Activated naive CD8-positive, alpha-beta T cell treated with anti-CD3 and anti-CD28 coated beads, Interleukin-2, amount 10 ng/mL, durations not matched to agents 7 days and 5 days (primary cell): ENCODE results near the gene LPAR5. TPM values are rescaled to one million over a fixed set of nuclear protein-coding genes. Genes with fewer than 3 reads are reported as not detected.

Source experiments
- ATAC-seq: fragments of 150-1000 bp; cut with Tn5 transposase; one replicate; pipeline ENCODE4 v1.10.0; 2021; ENCODE audit warnings: low read depth, moderate library complexity
- POLR2A ChIA-PET: fragments of 350-600 bp; sonication (Branson Sonifier 250); formaldehyde crosslinking; loops from one replicate; lab custom pipeline; 2021; ENCODE audit warnings: antibody characterized with exemption; lab: Charles Lee
- DNase-seq: peaks from one replicate; pipeline ENCODE4 v3.0.0; 2021
- H3K27ac Mint-ChIP-seq: one replicate; pipeline ENCODE4 v1.8.0; 2022; ENCODE audit warnings: mild to moderate bottlenecking, mixed read lengths
- H3K27me3 Mint-ChIP-seq: one replicate; pipeline ENCODE4 v1.8.0; 2022; ENCODE audit warnings: mild to moderate bottlenecking, moderate library complexity, mixed read lengths
- H3K36me3 Mint-ChIP-seq: one replicate; pipeline ENCODE4 v1.8.0; 2021; ENCODE audit warnings: mild to moderate bottlenecking, mixed read lengths
- H3K4me1 Mint-ChIP-seq: one replicate; pipeline ENCODE4 v1.8.0; 2021; ENCODE audit warnings: mixed read lengths
- H3K4me3 Mint-ChIP-seq: one replicate; pipeline ENCODE4 v1.8.0; 2022; ENCODE audit warnings: mild to moderate bottlenecking, moderate library complexity, mixed read lengths
- H3K9me3 Mint-ChIP-seq: one replicate; pipeline ENCODE4 v1.8.0; 2021; ENCODE audit warnings: mixed read lengths
- total RNA-seq, 2 experiments: library from RNA; stranded (reverse); gene quantifications; one replicate each; pipeline ENCODE4 v1.2.3, GENCODE V29; 2021

LPAR5 gene
- total RNA-seq, 2 experiments from 2014 or later: 19.4 to 20.9 TPM

- Mint-ChIP-seq H3K9me3 (peaks cover 3% of the 10 kb centered on the region), H3K27me3 (no peaks in the 10 kb centered on the region), H3K4me3 (no peak overlapping the region), H3K4me1 (peaks cover 13% of the 10 kb centered on the region), H3K27ac (no peak overlapping the region), H3K36me3 (peaks cover 34% of the 10 kb centered on the region)
- DNase-seq (no peak), ATAC-seq (no peak)
- POLR2A ChIA-PET: no interaction called here
Observed at GRCh38 chr12:6650832-6651231, 15.1 kb upstream of the LPAR5 start.

- POLR2A ChIA-PET: interaction anchor here (0.5 to 2.0 kb wide), 3 partner anchors 12 to 19 kb away, joined by 3 to 10 read pairs (median 3); partner anchors contain the start of gene LPAR5
- Mint-ChIP-seq H3K27me3 (no peaks in the 10 kb centered on the region), H3K4me3 (peak within 1 kb of the TSS; percentile 74), H3K4me1 (peaks cover 17% of the 10 kb centered on the region), H3K36me3 (peaks cover 45% of the 10 kb centered on the region), H3K9me3 (peaks cover 17% of the 10 kb centered on the region), H3K27ac (peak within 1 kb of the TSS; percentile 64)
- DNase-seq (peak; percentile 64), ATAC-seq (peak; percentile 69)
Observed at GRCh38 chr12:6647083-6647604, 11.4 kb upstream of the LPAR5 start, which contains the start of gene ACRBP. Gene ACRBP, minus strand, starts transcription at chr12:6647432. Its CDS starts 66 bp downstream, at chr12:6647366.

DNA sequence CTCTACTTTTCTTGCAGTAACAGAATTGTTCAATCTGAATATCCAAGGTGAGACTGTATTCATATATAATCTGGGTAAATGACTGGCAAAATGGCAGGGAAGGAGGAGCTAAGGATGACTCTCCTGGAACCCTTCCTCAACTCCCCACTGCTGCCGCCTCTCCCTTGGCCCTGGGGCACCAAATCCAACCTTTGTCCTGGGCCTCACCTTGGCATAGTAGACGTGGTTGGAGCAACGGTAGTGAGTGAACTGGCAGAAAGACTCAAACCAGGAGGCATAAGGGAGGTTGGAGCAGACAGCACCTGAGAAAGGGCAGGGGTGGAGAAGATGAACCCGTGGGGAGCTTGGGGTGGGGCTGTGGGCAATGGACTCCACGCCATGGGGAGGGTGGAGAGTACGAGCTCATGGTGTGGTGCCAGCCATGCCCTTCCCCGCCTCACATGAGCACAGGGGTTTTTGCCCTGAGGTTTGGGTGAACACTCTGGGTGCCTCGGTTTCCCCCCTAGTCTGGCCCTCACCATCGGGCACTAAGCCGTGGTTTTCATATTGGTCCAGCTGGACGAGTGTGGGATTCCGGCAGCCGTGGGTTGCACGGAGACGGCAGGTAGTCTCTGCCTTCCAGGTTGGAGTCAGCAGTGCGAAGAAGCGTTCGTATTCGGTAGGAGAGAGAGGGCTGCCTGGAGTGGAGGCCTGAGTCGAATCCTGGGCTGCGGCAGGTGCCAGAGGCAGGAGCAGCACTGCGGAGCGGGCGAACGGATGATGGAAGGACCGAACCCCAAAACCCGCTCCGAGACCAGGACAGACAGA, 10.7 kb upstream of the LPAR5 start:
- Mint-ChIP-seq H3K9me3 (peaks cover 20% of the 10 kb centered on the region), H3K36me3 (peaks cover 47% of the 10 kb centered on the region), H3K4me3 (peak overlapping the region; percentile 74), H3K27me3 (peaks cover 3% of the 10 kb centered on the region), H3K4me1 (peaks cover 17% of the 10 kb centered on the region), H3K27ac (peak overlapping the region; percentile 64)
- DNase-seq (no peak), ATAC-seq (no peak)
- POLR2A ChIA-PET: interaction anchor here (0.5 to 2.0 kb wide), 3 partner anchors 11 to 19 kb away, joined by 3 to 10 read pairs (median 3); partner anchors contain the start of gene LPAR5

DNA sequence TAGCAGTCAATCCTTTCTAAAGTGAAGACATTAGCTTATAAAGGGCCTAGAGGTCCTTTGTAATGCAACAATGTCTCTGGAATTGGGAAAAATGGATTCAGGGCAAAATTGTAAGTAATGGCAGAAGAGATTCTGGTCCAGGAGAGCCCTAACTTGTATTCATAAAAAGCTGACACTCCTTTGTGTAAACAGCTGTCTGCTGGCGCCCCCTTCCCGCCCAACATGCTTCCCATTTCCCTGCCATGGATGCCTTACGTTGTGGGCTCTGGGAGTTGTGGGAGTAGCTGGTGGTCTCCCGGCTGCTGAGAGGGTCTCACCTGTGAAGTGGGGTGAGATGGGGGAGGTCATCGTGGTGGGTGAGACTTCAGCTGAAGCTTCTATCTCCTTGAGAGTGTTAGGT, 9.1 kb upstream of the LPAR5 start:
- POLR2A ChIA-PET: interaction anchor here (1.1 to 1.8 kb wide), 3 partner anchors 10 to 79 kb away, joined by 3 to 5 read pairs (median 4); partner anchors contain the start of genes COPS7A and LPAR5
- H3K4me1 Mint-ChIP-seq: peaks cover 17% of the 10 kb centered on the region
- DNase-seq: no peak
- peaks cover 3% of the 10 kb centered on the region for H3K27me3 Mint-ChIP-seq
- no peak overlapping the region for H3K27ac Mint-ChIP-seq
- H3K4me3 Mint-ChIP-seq: no peak overlapping the region
- peaks cover 45% of the 10 kb centered on the region for H3K36me3 Mint-ChIP-seq
- H3K9me3 Mint-ChIP-seq: peaks cover 20% of the 10 kb centered on the region
- no peak for ATAC-seq

- peaks cover 20% of the 10 kb centered on the region for H3K4me1 Mint-ChIP-seq
- H3K9me3 Mint-ChIP-seq: peaks cover 20% of the 10 kb centered on the region
- ATAC-seq (no peak), DNase-seq (no peak)
- no peak overlapping the region for H3K27ac Mint-ChIP-seq
- POLR2A ChIA-PET: interaction anchor here (1.1 to 1.8 kb wide), 3 partner anchors 9 to 80 kb away, joined by 3 to 5 read pairs (median 4); partner anchors contain the start of genes COPS7A and LPAR5
- no peak overlapping the region for H3K4me3 Mint-ChIP-seq
- H3K36me3 Mint-ChIP-seq: peaks cover 45% of the 10 kb centered on the region
- H3K27me3 Mint-ChIP-seq: peaks cover 3% of the 10 kb centered on the region
Observed at GRCh38 chr12:6644257-6644596, 8.5 kb upstream of the LPAR5 start.

GRCh38 chr12:6643569-6644256, 8.0 kb upstream of the LPAR5 start:
- peaks cover 3% of the 10 kb centered on the region for H3K27me3 Mint-ChIP-seq
- no peak for ATAC-seq
- H3K27ac Mint-ChIP-seq: no peak overlapping the region
- POLR2A ChIA-PET: interaction anchor here (1.7 to 1.8 kb wide), 2 partner anchors 8 to 12 kb away, joined by 4 to 5 read pairs; partner anchors contain the start of gene LPAR5
- H3K9me3 Mint-ChIP-seq: peaks cover 20% of the 10 kb centered on the region
- H3K4me1 Mint-ChIP-seq: peaks cover 20% of the 10 kb centered on the region
- no peak for DNase-seq
- H3K4me3 Mint-ChIP-seq: no peak overlapping the region
- H3K36me3 Mint-ChIP-seq: peaks cover 45% of the 10 kb centered on the region

GRCh38 chr12:6641131-6641530, 5.4 kb upstream of the LPAR5 start:
- Mint-ChIP-seq H3K4me1 (peaks cover 14% of the 10 kb centered on the region), H3K4me3 (no peak overlapping the region), H3K27me3 (peaks cover 3% of the 10 kb centered on the region), H3K36me3 (peaks cover 28% of the 10 kb centered on the region), H3K27ac (no peak overlapping the region), H3K9me3 (peaks cover 17% of the 10 kb centered on the region)
- POLR2A ChIA-PET: no interaction called here
- DNase-seq (no peak), ATAC-seq (no peak)

DNA sequence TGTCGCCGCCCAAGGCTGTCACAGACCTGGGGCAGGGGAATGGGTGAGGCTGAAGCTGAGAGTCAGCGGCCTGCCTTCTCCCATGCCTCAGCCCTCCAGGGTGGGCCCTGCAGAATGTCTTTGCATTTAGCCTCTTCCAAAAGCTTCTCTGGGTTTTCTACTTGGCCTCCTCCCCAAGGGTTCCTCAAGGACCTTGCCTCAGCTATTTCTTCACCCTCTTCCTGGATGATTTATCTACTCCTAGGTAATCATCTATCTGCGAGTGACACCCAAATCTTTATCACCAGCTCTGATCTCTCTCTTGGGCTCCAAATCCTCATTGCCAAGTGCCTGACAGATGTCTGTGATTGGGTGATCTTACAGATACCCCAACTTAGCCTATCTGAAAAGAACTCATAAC, 4.7 kb upstream of the LPAR5 start:
- DNase-seq (no peak), ATAC-seq (no peak)
- POLR2A ChIA-PET: no interaction called here
- H3K36me3 Mint-ChIP-seq: peaks cover 27% of the 10 kb centered on the region
- no peak overlapping the region for H3K4me3 Mint-ChIP-seq
- H3K9me3 Mint-ChIP-seq: peaks cover 17% of the 10 kb centered on the region
- H3K4me1 Mint-ChIP-seq: peaks cover 19% of the 10 kb centered on the region
- no peak overlapping the region for H3K27ac Mint-ChIP-seq
- H3K27me3 Mint-ChIP-seq: peaks cover 3% of the 10 kb centered on the region

GRCh38 chr12:6639151-6639801, 3.5 kb upstream of the LPAR5 start:
- Mint-ChIP-seq H3K27ac (peak overlapping the region; percentile 18), H3K9me3 (peaks cover 11% of the 10 kb centered on the region), H3K4me1 (peaks cover 23% of the 10 kb centered on the region), H3K4me3 (no peak overlapping the region), H3K27me3 (peaks cover 3% of the 10 kb centered on the region), H3K36me3 (peaks cover 16% of the 10 kb centered on the region)
- ATAC-seq: no peak
- DNase-seq: no peak
- POLR2A ChIA-PET: no interaction called here

DNA sequence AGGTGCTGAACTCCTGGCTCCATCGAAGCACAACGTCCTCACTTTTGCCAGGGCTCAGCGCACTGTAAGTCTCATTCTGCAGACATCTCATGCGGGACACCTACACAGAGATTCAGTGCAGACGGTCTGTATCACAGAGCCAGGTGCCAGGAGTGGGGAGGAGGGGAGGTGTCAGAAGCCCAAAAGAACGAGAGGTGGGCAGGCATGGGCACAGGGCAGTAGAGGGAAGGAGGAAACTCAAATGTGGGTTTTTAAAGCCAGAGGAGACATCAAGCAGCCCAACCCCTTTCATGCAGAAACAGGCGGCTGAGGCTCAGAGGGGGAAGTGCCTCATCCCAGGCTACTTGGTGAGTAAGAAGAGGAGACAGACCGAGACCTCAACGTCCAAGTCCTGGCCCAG, 2.5 kb upstream of the LPAR5 start:
- H3K4me1 Mint-ChIP-seq: peaks cover 22% of the 10 kb centered on the region
- H3K27me3 Mint-ChIP-seq: peaks cover 3% of the 10 kb centered on the region
- peaks cover 7% of the 10 kb centered on the region for H3K36me3 Mint-ChIP-seq
- ATAC-seq: no peak
- peaks cover 6% of the 10 kb centered on the region for H3K9me3 Mint-ChIP-seq
- no peak for DNase-seq
- peak overlapping the region; percentile 58 for H3K27ac Mint-ChIP-seq
- POLR2A ChIA-PET: no interaction called here
- H3K4me3 Mint-ChIP-seq: no peak overlapping the region

GRCh38 chr12:6635375-6635855, 344 bp downstream of the LPAR5 start:
- H3K4me3 Mint-ChIP-seq: peak overlapping the region; percentile 87
- H3K36me3 Mint-ChIP-seq: no peaks in the 10 kb centered on the region
- H3K9me3 Mint-ChIP-seq: no peaks in the 10 kb centered on the region
- DNase-seq: peak; percentile 62
- H3K27ac Mint-ChIP-seq: peak overlapping the region; percentile 94
- ATAC-seq: peak; percentile 53
- POLR2A ChIA-PET: interaction anchor here (0.6 to 2.5 kb wide), 11 partner anchors 8 to 88 kb away, joined by 3 to 13 read pairs (median 5); partner anchors contain the start of genes ACRBP, COPS7A and ZNF384
- H3K4me1 Mint-ChIP-seq: peaks cover 50% of the 10 kb centered on the region
- no peaks in the 10 kb centered on the region for H3K27me3 Mint-ChIP-seq
